Tibial artery (tissue), 4 donors: ENCODE results near the gene PCDH9.

Experiments
- DNase-seq, 2 donors: peaks; one replicate each; pipeline ENCODE4 v3.0.0-alpha.2; 2019
- H3K27ac ChIP-seq, 2 donors: fragments of 200-600 bp; sonication (generic) in 1 of 2; 1 replicate in 1 of 2; 2 replicates in 1 of 2; pipeline ENCODE4 v1.5.1; 2018 to 2019; ENCODE audit warnings: mild to moderate bottlenecking in 1 of 2
- H3K27me3 ChIP-seq, 2 donors: fragments of 200-600 bp; sonication (generic) in 1 of 2; one replicate each; pipeline versions ENCODE4 v1.5.1 to v1.6.0; 2016 to 2019
- H3K36me3 ChIP-seq, 3 donors: fragments of 200-600 bp; sonication (generic) in 2 of 3; one replicate each; pipeline ENCODE4 v1.5.1; 2016 to 2019; ENCODE audit warnings: mild to moderate bottlenecking in 2 of 3
- H3K4me1 ChIP-seq, 4 donors: fragments of 200-600 bp; sonication (generic) in 2 of 4; 1 replicate in 3 of 4; 2 replicates in 1 of 4; pipeline ENCODE4 v1.5.1; 2016 to 2019
- H3K4me3 ChIP-seq, 2 donors: fragments of 200-600 bp; sonication (generic) in 1 of 2; 1 replicate in 1 of 2; 2 replicates in 1 of 2; pipeline ENCODE4 v1.5.1; 2018 to 2019; ENCODE audit warnings: mild to moderate bottlenecking in 2 of 2
- H3K9me3 ChIP-seq, 3 donors: fragments of 200-600 bp; sonication (generic) in 1 of 3; one replicate each; pipeline ENCODE4 v1.5.1; 2016 to 2019
- intact Hi-C: fragments of 100-400 bp; cut with DNase I; formaldehyde crosslinking; loops from one replicate; pipeline ENCODE4 v1.15.0; 2023; ENCODE audit warnings: low total_unique reads
- TF ChIP-seq, protein P1 (sequence below), 2 experiments: fragments of 200-600 bp in 1 of 2; fragments of 450-650 bp in 1 of 2; IDR thresholded peaks; one replicate each; pipeline ENCODE4 v1.5.1; 2017 to 2019; ENCODE audit warnings: antibody characterized with exemption in 2 of 2, mild to moderate bottlenecking in 1 of 2, moderate library complexity in 1 of 2

Gene PCDH9

DNA sequence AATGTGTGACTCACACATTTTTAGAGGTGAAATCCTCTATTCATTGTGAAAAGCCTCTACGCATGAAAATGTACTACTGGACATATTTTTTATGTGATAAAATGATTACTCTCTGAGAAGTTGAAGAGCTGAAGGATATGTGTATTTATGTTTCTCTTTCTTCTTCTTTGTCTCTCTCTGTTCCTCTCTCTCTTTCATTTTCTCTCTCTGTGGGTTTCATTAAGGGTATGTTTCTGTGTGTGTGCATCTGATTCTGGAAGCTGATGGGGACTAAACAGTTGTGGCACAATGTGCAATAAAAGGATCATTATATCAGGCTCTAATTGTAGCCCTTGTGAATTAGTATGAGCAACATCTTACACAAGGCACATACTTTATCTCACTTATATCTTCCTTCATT is 867.7 kb downstream of the PCDH9 start:
- H3K4me3 ChIP-seq: no peak overlapping the region
- H3K27me3 ChIP-seq: no peaks in the 10 kb centered on the region
- intact Hi-C loops: no loop called here
- DNase-seq: no peak
- no peaks in the 10 kb centered on the region for H3K36me3 ChIP-seq
- TF ChIP-seq, protein P1, sequence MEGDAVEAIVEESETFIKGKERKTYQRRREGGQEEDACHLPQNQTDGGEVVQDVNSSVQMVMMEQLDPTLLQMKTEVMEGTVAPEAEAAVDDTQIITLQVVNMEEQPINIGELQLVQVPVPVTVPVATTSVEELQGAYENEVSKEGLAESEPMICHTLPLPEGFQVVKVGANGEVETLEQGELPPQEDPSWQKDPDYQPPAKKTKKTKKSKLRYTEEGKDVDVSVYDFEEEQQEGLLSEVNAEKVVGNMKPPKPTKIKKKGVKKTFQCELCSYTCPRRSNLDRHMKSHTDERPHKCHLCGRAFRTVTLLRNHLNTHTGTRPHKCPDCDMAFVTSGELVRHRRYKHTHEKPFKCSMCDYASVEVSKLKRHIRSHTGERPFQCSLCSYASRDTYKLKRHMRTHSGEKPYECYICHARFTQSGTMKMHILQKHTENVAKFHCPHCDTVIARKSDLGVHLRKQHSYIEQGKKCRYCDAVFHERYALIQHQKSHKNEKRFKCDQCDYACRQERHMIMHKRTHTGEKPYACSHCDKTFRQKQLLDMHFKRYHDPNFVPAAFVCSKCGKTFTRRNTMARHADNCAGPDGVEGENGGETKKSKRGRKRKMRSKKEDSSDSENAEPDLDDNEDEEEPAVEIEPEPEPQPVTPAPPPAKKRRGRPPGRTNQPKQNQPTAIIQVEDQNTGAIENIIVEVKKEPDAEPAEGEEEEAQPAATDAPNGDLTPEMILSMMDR (IDR thresholded peaks at IDR 0.05): no peak
- H3K4me1 ChIP-seq: no peaks in the 10 kb centered on the region
- no peaks in the 10 kb centered on the region for H3K9me3 ChIP-seq
- no peak overlapping the region for H3K27ac ChIP-seq

DNA sequence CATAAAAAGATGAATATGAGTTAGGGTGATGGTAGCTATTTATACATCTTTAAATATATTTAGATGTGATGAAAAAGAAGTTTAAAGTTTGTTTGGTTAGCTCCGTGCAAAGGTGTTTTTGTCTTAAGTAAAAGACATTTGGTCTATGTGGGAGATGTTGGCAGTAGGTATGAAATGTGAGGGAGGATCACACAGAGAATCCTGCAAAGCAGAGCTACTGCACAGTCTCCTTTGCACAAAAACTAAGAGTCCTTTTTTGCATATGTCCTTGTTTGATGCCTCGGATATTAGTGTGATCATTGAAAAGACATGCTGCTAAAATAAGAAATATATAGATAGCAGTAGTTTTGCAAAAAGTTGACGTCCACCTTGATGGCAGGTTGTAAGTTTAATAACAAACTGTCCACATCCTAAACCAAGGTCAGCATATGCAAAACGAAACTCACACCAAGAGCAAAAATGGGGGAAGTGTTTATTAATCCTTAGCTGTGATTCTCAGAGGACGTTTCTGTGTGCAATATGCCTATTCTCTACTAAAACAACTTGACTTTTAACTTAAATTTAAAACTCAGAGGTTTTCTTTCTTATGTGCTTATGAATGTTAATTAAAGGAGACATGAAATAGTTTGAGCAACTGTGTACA is 870.1 kb downstream of the PCDH9 start:
- Histone ChIP-seq H3K27ac (no peak overlapping the region), H3K27me3 (no peaks in the 10 kb centered on the region), H3K4me3 (no peak overlapping the region), H3K9me3 (no peaks in the 10 kb centered on the region), H3K4me1 (no peaks in the 10 kb centered on the region), H3K36me3 (no peaks in the 10 kb centered on the region)
- intact Hi-C loops: no loop called here
- DNase-seq: no peak
- TF ChIP-seq, protein P1 (IDR thresholded peaks at IDR 0.05): no peak

DNA sequence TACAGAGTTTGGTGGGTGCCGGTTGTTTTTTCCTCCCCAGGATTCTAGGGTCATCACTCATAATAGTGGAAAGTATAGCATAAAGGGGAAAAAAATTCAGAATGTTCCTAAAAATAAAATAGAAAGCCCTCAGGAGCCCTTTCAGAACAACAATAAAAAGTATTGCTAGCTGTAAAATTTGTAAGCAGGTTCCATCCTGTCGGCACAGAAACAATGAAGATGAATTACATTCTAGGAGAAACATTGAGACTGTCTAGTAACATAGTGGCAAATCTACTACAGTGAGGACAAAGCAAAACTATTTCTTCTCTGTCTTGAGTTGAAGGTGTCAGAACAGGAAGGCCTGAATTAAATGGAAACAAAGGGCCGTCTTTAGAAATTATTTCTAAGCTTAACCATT is 870.7 kb downstream of the PCDH9 start:
- TF ChIP-seq, protein P1 (IDR thresholded peaks at IDR 0.05): no peak
- no peaks in the 10 kb centered on the region for H3K27me3 ChIP-seq
- H3K27ac ChIP-seq: no peak overlapping the region
- intact Hi-C loops: no loop called here
- no peaks in the 10 kb centered on the region for H3K4me1 ChIP-seq
- no peak for DNase-seq
- no peaks in the 10 kb centered on the region for H3K9me3 ChIP-seq
- H3K4me3 ChIP-seq: no peak overlapping the region
- no peaks in the 10 kb centered on the region for H3K36me3 ChIP-seq

DNA sequence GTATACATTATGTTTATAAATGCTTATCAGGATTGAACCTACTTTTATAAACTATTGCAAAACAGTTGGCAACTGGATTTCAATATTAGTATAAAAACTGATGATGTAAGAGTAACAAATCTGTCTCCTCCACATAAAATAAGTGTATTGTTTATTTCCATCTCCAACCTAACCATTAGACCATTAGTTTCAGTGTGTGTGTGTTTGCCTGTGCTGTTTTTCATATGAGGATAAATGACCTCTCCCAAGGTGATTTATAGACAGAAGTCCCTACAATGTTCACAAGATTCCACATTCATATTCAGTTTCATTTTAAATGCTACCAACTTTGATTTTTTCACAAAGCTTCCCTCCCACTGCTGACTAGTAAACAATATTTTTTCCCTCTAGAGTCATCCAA is 871.6 kb downstream of the PCDH9 start:
- no peaks in the 10 kb centered on the region for H3K9me3 ChIP-seq
- TF ChIP-seq, protein P1 (IDR thresholded peaks at IDR 0.05): no peak
- H3K4me1 ChIP-seq: no peaks in the 10 kb centered on the region
- H3K27ac ChIP-seq: no peak overlapping the region
- no peaks in the 10 kb centered on the region for H3K36me3 ChIP-seq
- H3K27me3 ChIP-seq: no peaks in the 10 kb centered on the region
- no peak overlapping the region for H3K4me3 ChIP-seq
- intact Hi-C loops: no loop called here
- no peak for DNase-seq

DNA sequence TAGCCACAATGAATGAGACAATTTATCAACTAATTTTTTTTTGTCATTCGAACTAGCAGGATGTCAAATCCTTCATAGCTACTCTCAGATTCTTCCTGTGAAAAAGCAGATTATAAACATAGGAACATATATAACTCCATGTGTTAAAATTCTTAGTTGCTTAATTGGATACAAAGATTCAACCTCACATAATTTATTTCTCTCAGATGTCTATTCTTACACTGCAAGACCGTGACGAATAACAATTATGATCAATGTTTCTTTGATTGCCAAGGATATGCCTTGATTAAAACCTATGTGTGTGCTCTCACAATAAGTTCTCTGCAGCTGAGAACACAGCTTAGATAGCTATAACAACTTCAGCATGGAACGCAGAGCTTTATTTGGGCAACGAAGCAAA is 872.7 kb downstream of the PCDH9 start:
- no peak for DNase-seq
- H3K4me3 ChIP-seq: no peak overlapping the region
- intact Hi-C loops: no loop called here
- no peaks in the 10 kb centered on the region for H3K4me1 ChIP-seq
- H3K27me3 ChIP-seq: no peaks in the 10 kb centered on the region
- H3K9me3 ChIP-seq: no peaks in the 10 kb centered on the region
- H3K27ac ChIP-seq: no peak overlapping the region
- no peaks in the 10 kb centered on the region for H3K36me3 ChIP-seq
- TF ChIP-seq, protein P1 (IDR thresholded peaks at IDR 0.05): no peak
